ENCODE measurements around the gene MED9. TPM values are rescaled to one million over a fixed set of nuclear protein-coding genes. Genes with fewer than 3 reads are reported as not detected.
"Not testable (repeated sequence)": the region's sequence is repeated elsewhere in the genome, so short reads cannot be mapped to it uniquely, and the experiment has no call there.

MED9 gene
- polyA plus RNA-seq, 6 donors from 2014 or later = 14.7 to 25.9 (median 18.5) TPM

DNA sequence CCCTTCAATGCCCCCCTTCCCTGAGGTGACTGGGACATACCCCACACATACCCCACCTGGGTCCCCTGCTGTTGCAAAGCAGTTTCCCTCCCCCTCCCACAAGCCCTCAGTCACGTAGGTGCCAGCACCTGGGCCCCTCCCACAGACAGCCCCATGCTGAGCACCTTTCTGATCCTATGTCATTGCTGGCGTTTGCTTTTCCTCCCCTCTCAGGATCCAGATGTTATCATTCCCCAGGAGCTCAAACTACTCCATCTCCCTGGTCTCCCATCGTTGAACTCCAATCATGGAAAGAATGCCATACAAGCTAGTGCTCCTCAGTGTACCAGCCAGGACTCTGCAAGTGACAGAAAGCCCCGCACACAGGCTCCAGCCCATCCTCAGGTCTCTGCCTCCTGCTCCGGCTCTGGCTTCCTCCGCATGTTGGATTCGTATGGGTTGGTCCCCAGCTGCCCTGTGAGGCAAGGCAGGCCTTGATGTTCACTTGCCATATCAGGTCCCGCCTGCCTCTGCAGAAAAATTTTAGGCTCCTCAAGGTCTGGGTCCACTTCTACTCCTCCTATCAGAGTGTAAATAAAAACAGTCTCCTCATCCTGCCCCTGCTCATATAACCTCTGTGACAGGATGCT lies 31.4 kb upstream of the MED9 start:
- ATAC-seq (ENCODE audit: low read depth in 2 of 2) (no peak), DNase-seq (no peak)
- Mint-ChIP-seq H3K36me3 (no peaks in the 10 kb centered on the region), H3K9me3 (peaks cover 0 to 6% (median 4%) of the 10 kb centered on the region in 7 donors), H3K27ac (no peak overlapping the region), H3K4me3 (no peak overlapping the region), H3K27me3 (peaks cover 4 to 5% (median 5%) of the 10 kb centered on the region in 3 donors), H3K4me1 (no peaks in the 10 kb centered on the region)

DNA sequence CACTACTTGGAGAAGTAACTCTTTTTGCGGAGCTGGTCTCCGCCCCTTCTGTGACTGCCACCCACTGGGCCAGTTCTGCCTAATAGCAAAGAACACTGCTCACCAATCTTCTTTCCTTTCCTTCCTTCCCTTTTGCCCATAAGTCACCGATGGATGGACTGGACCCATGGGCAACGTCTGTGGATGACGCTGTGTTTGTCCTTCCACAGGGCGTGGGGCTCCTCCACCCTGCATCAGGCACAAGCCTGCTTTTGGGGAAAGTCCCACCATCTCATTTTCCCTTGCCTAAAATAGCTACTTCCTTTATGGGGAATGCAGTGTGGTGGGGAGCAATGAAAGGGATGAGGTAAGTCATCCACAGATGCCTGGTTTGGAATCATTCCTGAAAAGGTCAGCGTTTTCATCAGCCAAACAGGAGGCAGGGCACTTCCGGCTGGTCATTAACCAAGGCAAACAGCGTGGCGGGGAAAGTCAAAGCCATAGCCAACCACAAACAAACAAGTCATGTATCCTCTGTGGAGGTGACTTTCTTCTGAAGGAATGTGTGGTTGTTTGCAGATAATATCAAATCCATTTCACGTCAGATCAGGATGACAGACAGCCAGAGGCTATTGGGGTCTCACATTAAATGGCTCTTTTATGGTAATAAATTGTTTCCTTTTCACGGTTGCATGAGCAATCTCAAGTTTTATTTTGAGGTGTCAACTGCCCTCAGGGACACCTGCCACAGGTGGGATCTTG lies 30.7 kb upstream of the MED9 start:
- no peak overlapping the region for H3K4me3 Mint-ChIP-seq
- peak overlapping the region in 1 of 6 donors; percentile 53 for H3K27ac Mint-ChIP-seq
- H3K4me1 Mint-ChIP-seq = no peaks in the 10 kb centered on the region
- DNase-seq (no peak), ATAC-seq (ENCODE audit: low read depth in 2 of 2) (no peak)
- peaks cover 4 to 5% (median 5%) of the 10 kb centered on the region in 3 donors for H3K27me3 Mint-ChIP-seq
- H3K9me3 Mint-ChIP-seq = peaks cover 0 to 6% (median 4%) of the 10 kb centered on the region in 7 donors
- H3K36me3 Mint-ChIP-seq = no peaks in the 10 kb centered on the region

DNA sequence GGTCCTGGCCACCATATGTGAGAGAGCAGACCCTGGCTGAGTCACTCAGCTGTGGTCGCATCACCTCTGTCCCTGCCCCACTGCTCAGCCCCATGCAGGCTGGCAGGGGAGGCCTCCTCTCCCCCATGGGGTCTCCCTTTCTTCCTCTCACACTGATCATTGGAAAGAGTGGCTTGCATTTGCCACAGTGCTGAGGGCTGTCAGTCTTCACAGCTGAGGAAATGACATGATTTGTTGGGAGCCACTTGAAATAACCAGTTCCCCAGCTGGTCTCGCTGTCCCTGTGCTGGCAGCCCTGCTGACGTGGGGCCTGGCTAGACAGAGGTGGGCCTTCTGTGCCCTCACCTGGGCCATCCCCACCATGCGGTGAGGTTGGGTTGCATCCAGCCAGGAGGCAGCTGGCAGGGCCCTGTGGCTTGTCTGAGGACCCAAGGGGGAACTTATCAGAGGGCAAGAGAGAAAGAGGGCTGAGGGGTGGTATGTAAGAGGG lies 30.1 kb upstream of the MED9 start:
- no peak for DNase-seq
- peaks cover 0 to 6% (median 4%) of the 10 kb centered on the region in 7 donors for H3K9me3 Mint-ChIP-seq
- no peak for ATAC-seq (ENCODE audit: low read depth in 2 of 2)
- no peak overlapping the region for H3K4me3 Mint-ChIP-seq
- no peaks in the 10 kb centered on the region for H3K36me3 Mint-ChIP-seq
- H3K27me3 Mint-ChIP-seq = peaks cover 4 to 5% (median 5%) of the 10 kb centered on the region in 3 donors
- peak overlapping the region in 1 of 6 donors; percentile 26 for H3K27ac Mint-ChIP-seq
- H3K4me1 Mint-ChIP-seq = no peaks in the 10 kb centered on the region

DNA sequence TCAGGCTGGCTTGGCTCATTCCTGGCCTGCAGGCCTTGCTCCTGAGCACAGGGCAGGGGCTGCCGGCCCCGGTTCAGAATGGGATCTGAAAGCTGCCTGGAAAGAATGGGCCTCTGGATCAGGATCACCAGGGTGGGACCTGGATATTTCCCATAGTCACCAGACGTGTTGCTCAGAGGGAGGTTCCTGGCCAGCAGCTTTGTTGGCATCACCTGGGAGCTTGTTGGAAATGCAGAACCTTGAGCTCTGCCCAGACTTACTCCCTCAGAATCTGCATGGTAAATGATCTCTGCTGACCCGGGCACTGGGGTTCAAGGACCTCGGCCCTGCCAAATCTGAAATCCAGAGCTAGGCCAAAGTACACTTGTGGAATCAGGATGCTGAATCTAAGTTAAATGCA lies 29.5 kb upstream of the MED9 start:
- Mint-ChIP-seq H3K9me3 (peaks cover 0 to 6% (median 4%) of the 10 kb centered on the region in 7 donors), H3K27ac (peak overlapping the region in 1 of 6 donors; percentile 26), H3K27me3 (peaks cover 4 to 5% (median 5%) of the 10 kb centered on the region in 3 donors), H3K4me3 (no peak overlapping the region), H3K4me1 (no peaks in the 10 kb centered on the region), H3K36me3 (no peaks in the 10 kb centered on the region)
- DNase-seq = no peak
- ATAC-seq (ENCODE audit: low read depth in 2 of 2) = no peak

- no peak for ATAC-seq (ENCODE audit: low read depth in 2 of 2)
- Mint-ChIP-seq H3K9me3 (peaks cover 0 to 6% (median 4%) of the 10 kb centered on the region in 7 donors), H3K36me3 (no peaks in the 10 kb centered on the region), H3K27ac (no peak overlapping the region), H3K4me3 (no peak overlapping the region), H3K27me3 (peaks cover 4 to 5% (median 5%) of the 10 kb centered on the region in 3 donors), H3K4me1 (no peaks in the 10 kb centered on the region)
- no peak for DNase-seq
Measured at GRCh38 chr17:17448076-17448475, 28.7 kb upstream of the MED9 start.

- Mint-ChIP-seq H3K4me1 (no peaks in the 10 kb centered on the region), H3K27ac (no peak overlapping the region), H3K9me3 (peaks cover 0 to 6% (median 4%) of the 10 kb centered on the region in 7 donors), H3K4me3 (no peak overlapping the region), H3K27me3 (peaks cover 5% of the 10 kb centered on the region in 3 donors), H3K36me3 (no peaks in the 10 kb centered on the region)
- ATAC-seq (ENCODE audit: low read depth in 2 of 2) (no peak), DNase-seq (no peak)
Measured at GRCh38 chr17:17448723-17449122, 28.1 kb upstream of the MED9 start.

GRCh38 chr17:17453088-17453487 lies 23.7 kb upstream of the MED9 start:
- ATAC-seq (ENCODE audit: low read depth in 2 of 2) (no peak), DNase-seq (no peak)
- Mint-ChIP-seq H3K36me3 (no peaks in the 10 kb centered on the region), H3K27me3 (peaks cover 0 to 9% (median 5%) of the 10 kb centered on the region in 3 donors), H3K4me1 (no peaks in the 10 kb centered on the region), H3K9me3 (peaks cover 0 to 1% (median 0%) of the 10 kb centered on the region in 7 donors), H3K4me3 (no peak overlapping the region), H3K27ac (no peak overlapping the region)

DNA sequence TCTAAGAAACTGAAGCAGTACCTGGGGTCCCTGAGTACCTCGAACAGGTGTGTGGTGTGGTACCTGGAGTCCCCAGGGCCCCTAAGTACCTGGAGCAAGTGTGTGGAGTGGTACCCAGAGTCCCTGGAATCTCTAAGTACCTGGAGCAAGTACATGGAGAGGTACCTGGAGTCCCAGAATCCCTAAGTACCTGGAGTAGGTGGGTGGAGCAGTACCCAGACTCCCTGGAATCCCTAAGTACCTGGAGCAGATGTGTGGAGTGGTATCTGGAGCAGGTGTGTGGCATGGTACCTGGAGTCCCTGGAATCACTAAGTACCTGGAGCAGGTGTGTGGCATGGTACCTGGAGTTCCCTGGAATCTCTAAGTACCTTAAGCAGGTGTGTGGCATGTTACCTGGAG lies 22.5 kb upstream of the MED9 start:
- Mint-ChIP-seq H3K36me3 (no peaks in the 10 kb centered on the region), H3K27me3 (peaks cover 0 to 9% (median 3%) of the 10 kb centered on the region in 3 donors), H3K9me3 (no peaks in the 10 kb centered on the region), H3K4me1 (no peaks in the 10 kb centered on the region), H3K27ac (no peak overlapping the region), H3K4me3 (no peak overlapping the region)
- no peak for ATAC-seq (ENCODE audit: low read depth in 2 of 2)
- DNase-seq = no peak

GRCh38 chr17:17454700-17455099 lies 22.1 kb upstream of the MED9 start:
- not testable (repeated sequence) for H3K27me3 Mint-ChIP-seq; H3K4me3 Mint-ChIP-seq; ATAC-seq (ENCODE audit: low read depth in 2 of 2); H3K36me3 Mint-ChIP-seq; DNase-seq; H3K27ac Mint-ChIP-seq; H3K9me3 Mint-ChIP-seq; H3K4me1 Mint-ChIP-seq

GRCh38 chr17:17455173-17455572 lies 21.6 kb upstream of the MED9 start:
- H3K4me1 Mint-ChIP-seq = peaks cover 0 to 3% (median 0%) of the 10 kb centered on the region in 3 donors
- no peak for ATAC-seq (ENCODE audit: low read depth in 2 of 2)
- peaks cover 0 to 4% (median 0%) of the 10 kb centered on the region in 3 donors for H3K27me3 Mint-ChIP-seq
- no peak for DNase-seq
- no peak overlapping the region for H3K4me3 Mint-ChIP-seq
- peaks cover 0 to 5% of the 10 kb centered on the region in 2 donors for H3K36me3 Mint-ChIP-seq
- H3K27ac Mint-ChIP-seq = no peak overlapping the region
- peaks cover 0 to 4% (median 2%) of the 10 kb centered on the region in 7 donors for H3K9me3 Mint-ChIP-seq

- Mint-ChIP-seq H3K4me3 (no peak overlapping the region), H3K27me3 (peaks cover 0 to 4% (median 0%) of the 10 kb centered on the region in 3 donors), H3K36me3 (peaks cover 0 to 8% of the 10 kb centered on the region in 2 donors), H3K9me3 (peaks cover 0 to 6% (median 3%) of the 10 kb centered on the region in 7 donors), H3K27ac (no peak overlapping the region), H3K4me1 (peaks cover 0 to 5% (median 0%) of the 10 kb centered on the region in 3 donors)
- DNase-seq (no peak), ATAC-seq (ENCODE audit: low read depth in 2 of 2) (no peak)
Measured at GRCh38 chr17:17456251-17456650, 20.5 kb upstream of the MED9 start.

DNA sequence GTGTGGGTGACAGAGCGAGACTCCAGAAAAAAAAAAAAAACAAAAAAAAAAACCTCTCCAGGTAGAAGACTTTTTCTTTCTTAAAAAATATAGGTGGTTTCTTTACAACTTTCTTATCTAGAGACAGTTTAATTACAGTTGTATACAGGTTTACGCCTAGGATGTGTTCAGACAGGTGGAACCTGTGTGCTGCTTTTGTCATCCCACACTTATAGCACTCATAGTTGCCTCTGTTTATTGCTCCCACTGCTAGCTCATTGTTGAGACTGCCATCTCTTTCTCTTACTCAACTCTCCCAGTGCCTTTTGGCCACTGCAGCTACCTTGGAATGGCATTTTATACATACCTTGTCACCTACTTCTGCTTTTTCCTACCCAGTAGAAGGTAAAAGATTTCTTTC lies 19.1 kb upstream of the MED9 start:
- H3K9me3 Mint-ChIP-seq = peaks cover 0 to 6% (median 3%) of the 10 kb centered on the region in 7 donors
- DNase-seq = no peak
- H3K4me3 Mint-ChIP-seq = no peak overlapping the region
- no peak overlapping the region for H3K27ac Mint-ChIP-seq
- peaks cover 0 to 8% of the 10 kb centered on the region in 2 donors for H3K36me3 Mint-ChIP-seq
- ATAC-seq (ENCODE audit: low read depth in 2 of 2) = no peak
- H3K4me1 Mint-ChIP-seq = peaks cover 0 to 5% (median 0%) of the 10 kb centered on the region in 3 donors
- peaks cover 0 to 4% (median 0%) of the 10 kb centered on the region in 3 donors for H3K27me3 Mint-ChIP-seq

DNA sequence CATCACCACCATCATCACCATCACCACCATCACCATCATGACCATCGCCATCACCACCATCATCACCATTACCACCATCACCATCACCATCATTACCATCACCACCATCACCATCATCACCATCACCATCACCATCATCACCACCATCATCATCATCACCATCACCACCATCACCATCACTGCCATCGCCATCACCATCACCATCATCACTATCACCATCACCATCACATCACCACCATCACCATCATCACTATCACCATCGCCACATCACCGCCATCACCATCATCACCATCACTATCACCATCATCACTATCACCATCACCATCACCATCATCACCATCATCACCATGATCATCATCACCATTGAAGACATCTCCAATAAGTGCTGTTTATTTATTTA lies 16.8 kb upstream of the MED9 start:
- no peak overlapping the region for H3K4me3 Mint-ChIP-seq
- peak overlapping the region in 1 of 6 donors; percentile 40 for H3K27ac Mint-ChIP-seq
- ATAC-seq (ENCODE audit: low read depth in 2 of 2) = no peak
- H3K36me3 Mint-ChIP-seq = peaks cover 0 to 8% of the 10 kb centered on the region in 2 donors
- H3K4me1 Mint-ChIP-seq = peaks cover 0 to 5% (median 0%) of the 10 kb centered on the region in 3 donors
- DNase-seq = no peak
- peaks cover 0 to 6% (median 3%) of the 10 kb centered on the region in 7 donors for H3K9me3 Mint-ChIP-seq
- peaks cover 0 to 8% (median 0%) of the 10 kb centered on the region in 3 donors for H3K27me3 Mint-ChIP-seq
